IMR-90 (cell line): ENCODE measurements around the gene CDK8. TPM values are rescaled to one million over a fixed set of nuclear protein-coding genes. Genes with fewer than 3 reads are reported as not detected.

ENCODE experiments used
- ATAC-seq: fragments of 200-7000 bp; cut with Tn5 transposase; 2 replicates; pipeline ENCODE4 v1.9.1; 2020; ENCODE audit warnings: low read depth, mild to moderate bottlenecking, moderate library complexity
- BruUV-seq: library from RNA; stranded (reverse); fragments of 400-500 nt; replicated peaks from 2 replicates; lab custom pipeline; 2021; lab: Mats Ljungman, UMichigan
- CTCF ChIA-PET: fragments of 300-600 bp; formaldehyde crosslinking; extraction: SDS; loops from one replicate; lab custom pipeline; 2021; ENCODE audit warnings: antibody characterized with exemption; lab: Yijun Ruan, JAX
- POLR2A ChIA-PET: fragments of 300-600 bp; sonication (Branson Sonifier 250); formaldehyde crosslinking; loops from one replicate; lab custom pipeline; 2022; ENCODE audit warnings: antibody characterized with exemption; ENCODE audit not compliant: unreplicated experiment; lab: Charles Lee
- DNase-seq: peaks from one replicate; pipeline ENCODE4 v3.0.0; 2013
- H2AFZ ChIP-seq: replicated peaks from 2 replicates; pipeline ENCODE3; 2013; ENCODE audit warnings: low read length, mild to moderate bottlenecking; ENCODE audit not compliant: poor library complexity
- H2AK5ac ChIP-seq: 2 replicates; pipeline ENCODE4 v1.6.1; 2013; ENCODE audit warnings: low read depth, low read length, inconsistent platforms
- H2AK9ac ChIP-seq: replicated peaks from 2 replicates; pipeline ENCODE3; 2013; ENCODE audit warnings: mild to moderate bottlenecking, low read depth, low read length, moderate library complexity; ENCODE audit not compliant: poor library complexity
- H2BK120ac ChIP-seq: 2 replicates; pipeline ENCODE4 v1.6.1; 2013; ENCODE audit warnings: low read depth, low read length, inconsistent platforms
- H2BK15ac ChIP-seq: 3 replicates; pipeline ENCODE4 v1.6.1; 2013; ENCODE audit warnings: low read depth, low read length, inconsistent platforms
- H2BK20ac ChIP-seq: 2 replicates; pipeline ENCODE4 v1.6.1; 2013; ENCODE audit warnings: low read depth, mild to moderate bottlenecking, inconsistent platforms, low read length, moderate library complexity
- H2BK5ac ChIP-seq: 2 replicates; pipeline ENCODE4 v1.6.1; 2013; ENCODE audit warnings: mild to moderate bottlenecking, low read depth, low read length, inconsistent platforms; ENCODE audit not compliant: poor library complexity, severe bottlenecking
- H3K14ac ChIP-seq: replicated peaks from 2 replicates; pipeline ENCODE4 v1.6.1; 2013; ENCODE audit warnings: low read depth, low read length, inconsistent platforms
- H3K18ac ChIP-seq: 2 replicates; pipeline ENCODE4 v1.6.1; 2013; ENCODE audit warnings: low read depth, low read length, control low read depth
- H3K23ac ChIP-seq: 2 replicates; pipeline ENCODE4 v1.6.1; 2013; ENCODE audit warnings: low read depth, low read length, inconsistent platforms
- H3K27ac ChIP-seq: 2 replicates; pipeline ENCODE4 v1.5.1; 2013; ENCODE audit warnings: mild to moderate bottlenecking, control low read depth, low read length; ENCODE audit not compliant: insufficient read depth
- H3K27me3 ChIP-seq: 2 replicates; pipeline ENCODE4 v1.6.1; 2013; ENCODE audit warnings: low read length; ENCODE audit not compliant: control insufficient read depth, insufficient read depth
- H3K36me3 ChIP-seq: 2 replicates; pipeline ENCODE4 v1.6.1; 2013; ENCODE audit warnings: low read length, mixed read lengths; ENCODE audit not compliant: control insufficient read depth, insufficient read depth
- H3K4ac ChIP-seq: 2 replicates; pipeline ENCODE4 v1.6.1; 2013; ENCODE audit warnings: low read depth, low read length, inconsistent platforms
- H3K4me1 ChIP-seq: 2 replicates; pipeline ENCODE4 v1.6.1; 2013; ENCODE audit warnings: low read length, mixed read lengths; ENCODE audit not compliant: control insufficient read depth, insufficient read depth
- H3K4me2 ChIP-seq: 2 replicates; pipeline ENCODE4 v1.6.1; 2013; ENCODE audit warnings: low read depth, mild to moderate bottlenecking, control low read depth, low read length, moderate library complexity
- H3K4me3 ChIP-seq: 2 replicates; pipeline ENCODE4 v1.5.1; 2013; ENCODE audit warnings: low read depth, mild to moderate bottlenecking, control low read depth, low read length, moderate library complexity; ENCODE audit not compliant: insufficient read depth
- H3K56ac ChIP-seq: 2 replicates; pipeline ENCODE4 v1.6.1; 2013; ENCODE audit warnings: low read length, inconsistent platforms; ENCODE audit not compliant: insufficient read depth; ENCODE audit errors: extremely low read depth
- H3K79me1 ChIP-seq, 2 experiments: 2 replicates each; pipeline ENCODE4 v1.6.1; 2013; ENCODE audit warnings: low read length in 2 of 2, inconsistent platforms in 1 of 2, low read depth in 1 of 2
- H3K9ac ChIP-seq: 2 replicates; pipeline ENCODE4 v1.6.1; 2013; ENCODE audit warnings: low read depth, low read length, control low read depth
- H3K9me1 ChIP-seq: 2 replicates; pipeline ENCODE4 v1.6.1; 2013; ENCODE audit warnings: low read length, inconsistent platforms; ENCODE audit not compliant: insufficient read depth
- H3K9me3 ChIP-seq: 2 replicates; pipeline ENCODE4 v1.6.1; 2013; ENCODE audit warnings: low read length; ENCODE audit not compliant: control insufficient read depth, insufficient read depth
- H4K20me1 ChIP-seq: 2 replicates; pipeline ENCODE4 v1.6.1; 2013; ENCODE audit warnings: low read length, inconsistent platforms; ENCODE audit not compliant: insufficient read depth
- H4K5ac ChIP-seq: 2 replicates; pipeline ENCODE4 v1.6.1; 2013; ENCODE audit warnings: mild to moderate bottlenecking, low read depth, low read length, control low read depth
- H4K8ac ChIP-seq, 2 experiments: 2 replicates each; pipeline ENCODE4 v1.6.1; 2013; ENCODE audit warnings: low read depth in 2 of 2, low read length in 2 of 2, control low read depth in 1 of 2, inconsistent platforms in 1 of 2
- H4K91ac ChIP-seq: 2 replicates; pipeline ENCODE4 v1.6.1; 2013; ENCODE audit warnings: low read depth, low read length, inconsistent platforms; ENCODE audit not compliant: insufficient read depth
- BHLHE40 ChIP-seq: fragments of 150-350 bp; IDR thresholded peaks from 2 replicates; pipeline ENCODE4 v1.6.1; 2016; ENCODE audit warnings: mild to moderate bottlenecking, low read depth, low read length
- CTCF ChIP-seq: conservative IDR thresholded peaks from 2 replicates; pipeline ENCODE4 v1.5.1; 2012; ENCODE audit warnings: mild to moderate bottlenecking, low read depth, low read length, improper control_type of control experiment
- ELK1 ChIP-seq: fragments of 150-350 bp; IDR thresholded peaks from 2 replicates; pipeline ENCODE4 v1.6.1; 2016; ENCODE audit warnings: low read depth, mild to moderate bottlenecking, low read length, moderate library complexity, borderline replicate concordance
- FOS ChIP-seq: fragments of 150-350 bp; IDR thresholded peaks from 2 replicates; pipeline ENCODE4 v1.6.1; 2016; ENCODE audit warnings: low read depth, low read length
- MAZ ChIP-seq: IDR thresholded peaks from 2 replicates; pipeline ENCODE4 v1.6.1; 2012; ENCODE audit warnings: low read depth, mild to moderate bottlenecking, low read length, improper control_type of control experiment, moderate library complexity, borderline replicate concordance
- RCOR1 ChIP-seq: IDR thresholded peaks from 2 replicates; pipeline ENCODE4 v1.6.1; 2012; ENCODE audit warnings: mild to moderate bottlenecking, low read length, improper control_type of control experiment; ENCODE audit not compliant: insufficient replicate concordance
- RFX5 ChIP-seq: IDR thresholded peaks from 2 replicates; pipeline ENCODE4 v1.8.0; 2012; ENCODE audit warnings: low read depth, mild to moderate bottlenecking, low read length, moderate library complexity
- SMC3 ChIP-seq: fragments of 150-350 bp; IDR thresholded peaks from 2 replicates; pipeline ENCODE4 v1.6.1; 2016; ENCODE audit warnings: low read depth, mild to moderate bottlenecking, antibody characterized with exemption, low read length, moderate library complexity
- WGBS, 2 experiments: methylation state at CpG; one replicate each; pipeline versions ENCODE4 v1.1.5 to v1.1.7; 2013; ENCODE audit warnings: missing lambda C conversion rate in 2 of 2; ENCODE audit not compliant: insufficient read length in 1 of 2; ENCODE audit errors: extremely low coverage in 2 of 2; 5-methylcytosine and 5-hydroxymethylcytosine counted together
- dilution Hi-C: fragments of 300-500 bp; cut with HindIII; formaldehyde crosslinking; loops from one replicate; pipeline ENCODE4 v1.14.3; 2018; ENCODE audit warnings: low sequenced_read_pairs; ENCODE audit not compliant: unreplicated experiment
- in situ Hi-C: fragments of 300-500 bp; cut with MboI; formaldehyde crosslinking; loops from 3 replicates; pipeline ENCODE4 v1.14.3; 2019; ENCODE audit warnings: low sequenced_read_pairs, inconsistent platforms, mixed read lengths
- intact Hi-C: fragments of 100-400 bp; cut with micrococcal nuclease; formaldehyde crosslinking; loops from 2 replicates; pipeline ENCODE4 v1.10.0; 2022
- polyA plus RNA-seq, 3 experiments: library from polyadenylated mRNA; depleted of rRNA; stranded (reverse); fragments of >200 nt; gene quantifications; 2 replicates each; pipeline ENCODE4 v1.2.3, GENCODE V29; 2012; ENCODE audit warnings: low replicate concordance in 1 of 3
- total RNA-seq: library from RNA; depleted of rRNA; stranded (reverse); fragments of >200 nt; gene quantifications from 2 replicates; pipeline ENCODE4 v1.2.3, GENCODE V29; 2012

CDK8 gene
- total and polyA plus RNA-seq, 2 of the 4 experiments (the other 2 are of a cell fraction), result 15.4 to 19.0 TPM

- H3K23ac ChIP-seq, result no peak overlapping the region
- H3K4me3 ChIP-seq, result no peak overlapping the region
- no peak overlapping the region for H2BK120ac ChIP-seq
- no peak overlapping the region for H2AK9ac ChIP-seq
- CTCF ChIA-PET, result no interaction called here
- no peak overlapping the region for H4K5ac ChIP-seq
- no peak for TF ChIP-seq SMC3
- TF ChIP-seq RFX5, result no peak
- TF ChIP-seq CTCF, result no peak
- TF ChIP-seq RCOR1, result no peak
- no peak for TF ChIP-seq ELK1
- no peak for TF ChIP-seq BHLHE40
- no peak for TF ChIP-seq FOS
- TF ChIP-seq MAZ, result no peak
- no peaks in the 10 kb centered on the region for H3K27me3 ChIP-seq
- in situ Hi-C loops (no loop called here), dilution Hi-C loops (no loop called here), intact Hi-C loops (no loop called here)
- H3K27ac ChIP-seq, result no peak overlapping the region
- no peak overlapping the region for H3K56ac ChIP-seq
- H3K9ac ChIP-seq, result no peak overlapping the region
- H3K9me3 ChIP-seq, result no peaks in the 10 kb centered on the region
- no peak overlapping the region for H3K4ac ChIP-seq
- WGBS, 2 experiments, result no CpG with 5 or more reads among the region's 6 CpGs
- no peak overlapping the region for H2BK15ac ChIP-seq
- H3K14ac ChIP-seq, result no peak overlapping the region
- H3K9me1 ChIP-seq, result peaks cover 7% of the 10 kb centered on the region
- peaks cover 5% of the 10 kb centered on the region for H3K4me1 ChIP-seq
- no peak overlapping the region for H2AFZ ChIP-seq
- H2AK5ac ChIP-seq, result no peak overlapping the region
- H4K20me1 ChIP-seq, result peaks cover 17% of the 10 kb centered on the region; the same call in 1 of the 2 replicates
- no peak for ATAC-seq
- no peak overlapping the region for H4K8ac ChIP-seq
- H3K36me3 ChIP-seq, result no peaks in the 10 kb centered on the region
- no peak overlapping the region for H4K91ac ChIP-seq
- DNase-seq, result no peak
- no peak overlapping the region for H2BK20ac ChIP-seq
- peaks cover 27 to 46% of the 10 kb centered on the region in 2 experiments for H3K79me1 ChIP-seq
- no peak overlapping the region for H2BK5ac ChIP-seq
- no TSS peak for BruUV-seq
- no peak overlapping the region for H3K4me2 ChIP-seq
- H3K18ac ChIP-seq, result no peak overlapping the region
- POLR2A ChIA-PET, result no interaction called here
Observed at GRCh38 chr13:26295812-26296211, 41.9 kb downstream of the CDK8 start.
